Progenitor cell of endocrine pancreas (in vitro differentiated cells): ENCODE measurements around the gene TRMT11. TPM values are rescaled to one million over a fixed set of nuclear protein-coding genes. Genes with fewer than 3 reads are reported as not detected.

ENCODE experiments used
- DNase-seq: peaks from one replicate; pipeline ENCODE4 v3.0.0; 2021; ENCODE audit warnings: low spot score; ENCODE audit not compliant: unreplicated experiment
- H3K27ac Mint-ChIP-seq: 2 replicates; pipeline ENCODE4 v1.8.0; 2021; ENCODE audit warnings: mild to moderate bottlenecking, moderate library complexity, mixed read lengths
- H3K27me3 Mint-ChIP-seq: 2 replicates; pipeline ENCODE4 v1.8.0; 2021; ENCODE audit warnings: mixed read lengths
- H3K36me3 Mint-ChIP-seq: 2 replicates; pipeline ENCODE4 v1.8.0; 2022; ENCODE audit warnings: mixed read lengths; ENCODE audit not compliant: insufficient read depth
- H3K4me1 Mint-ChIP-seq: 2 replicates; pipeline ENCODE4 v1.8.0; 2021; ENCODE audit warnings: low read depth, mixed read lengths
- H3K4me3 Mint-ChIP-seq: 2 replicates; pipeline ENCODE4 v1.8.0; 2021; ENCODE audit warnings: low read depth, mild to moderate bottlenecking, moderate library complexity, mixed read lengths
- H3K9me3 Mint-ChIP-seq: 2 replicates; pipeline ENCODE4 v1.8.0; 2021; ENCODE audit warnings: low read depth, mixed read lengths
- CTCF ChIP-seq: fragments of 200-600 bp; sonication (generic); IDR thresholded peaks from one replicate; pipeline ENCODE4 v1.5.0; 2021; ENCODE audit warnings: antibody characterized with exemption, mild to moderate bottlenecking; ENCODE audit not compliant: unreplicated experiment
- total RNA-seq: library from RNA; stranded (reverse); gene quantifications from 2 replicates; pipeline ENCODE4 v1.2.1, GENCODE V29; 2021

The TRMT11 gene
- total RNA-seq, 1 donor from 2014 or later, result 25.1 TPM

DNA sequence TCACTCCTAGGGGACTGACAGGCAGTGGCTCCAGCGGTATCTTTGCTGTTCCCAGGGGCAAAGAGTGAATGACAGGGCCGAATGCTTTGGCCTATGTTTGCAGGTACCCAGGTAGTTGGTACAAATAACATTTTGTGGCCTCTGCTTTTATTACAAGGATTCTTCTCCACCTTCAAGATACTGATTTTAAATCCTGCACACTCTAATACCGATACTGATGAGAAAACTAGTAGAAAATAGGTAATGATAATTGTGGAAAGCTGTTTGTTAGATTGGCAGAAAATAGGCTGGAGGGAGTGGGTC is 29.0 kb upstream of the TRMT11 start:
- Mint-ChIP-seq H3K4me1 (peaks cover 19% of the 10 kb centered on the region), H3K36me3 (no peaks in the 10 kb centered on the region), H3K27ac (no peak overlapping the region), H3K27me3 (no peaks in the 10 kb centered on the region), H3K4me3 (no peak overlapping the region), H3K9me3 (peaks cover 2% of the 10 kb centered on the region)
- no peak for DNase-seq
- no peak for TF ChIP-seq CTCF

DNA sequence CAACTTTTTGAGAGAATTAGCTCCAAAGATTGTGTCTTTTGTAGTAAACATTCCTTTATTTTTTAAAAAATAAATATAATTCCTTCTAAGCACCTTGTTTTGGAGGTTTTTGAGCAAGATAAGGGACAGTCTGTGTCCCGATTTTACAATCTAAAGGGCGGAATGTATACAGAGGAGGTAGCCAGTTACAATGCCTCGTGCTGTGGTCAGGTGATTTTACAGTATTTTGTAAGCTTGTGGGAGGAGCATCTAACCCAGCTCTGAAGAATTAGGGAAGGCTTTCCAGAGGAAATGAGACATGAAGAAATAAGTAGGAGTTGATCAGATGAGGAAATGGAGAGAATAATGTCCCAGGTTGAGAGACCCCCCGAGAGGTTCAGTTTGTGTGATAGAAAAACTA is 28.5 kb upstream of the TRMT11 start:
- no peak for TF ChIP-seq CTCF
- Mint-ChIP-seq H3K9me3 (no peaks in the 10 kb centered on the region), H3K4me3 (no peak overlapping the region), H3K4me1 (peaks cover 20% of the 10 kb centered on the region), H3K36me3 (no peaks in the 10 kb centered on the region), H3K27ac (no peak overlapping the region), H3K27me3 (no peaks in the 10 kb centered on the region)
- no peak for DNase-seq

DNA sequence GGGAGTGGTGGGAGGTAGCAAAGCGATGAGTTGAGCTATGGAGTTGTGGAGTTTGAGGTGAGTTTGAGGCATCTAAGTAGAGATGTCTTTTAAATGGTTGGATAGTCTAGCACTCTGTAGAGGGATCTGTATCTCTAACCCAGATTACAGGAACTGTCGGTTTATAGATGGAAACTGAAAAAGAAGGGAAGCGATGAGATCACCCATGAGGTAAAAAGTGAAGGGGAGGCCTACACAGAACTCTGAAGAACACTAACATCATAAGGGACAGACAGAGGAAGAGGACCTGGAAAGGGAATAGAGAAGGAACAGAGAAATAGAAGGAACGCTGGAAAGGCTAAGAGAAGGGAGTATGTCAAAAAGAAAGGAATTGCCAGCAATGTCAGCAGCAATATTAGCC is 27.3 kb upstream of the TRMT11 start:
- no peak for TF ChIP-seq CTCF
- Mint-ChIP-seq H3K4me3 (no peak overlapping the region), H3K4me1 (peaks cover 21% of the 10 kb centered on the region), H3K9me3 (no peaks in the 10 kb centered on the region), H3K27ac (no peak overlapping the region), H3K36me3 (no peaks in the 10 kb centered on the region), H3K27me3 (no peaks in the 10 kb centered on the region)
- no peak for DNase-seq

DNA sequence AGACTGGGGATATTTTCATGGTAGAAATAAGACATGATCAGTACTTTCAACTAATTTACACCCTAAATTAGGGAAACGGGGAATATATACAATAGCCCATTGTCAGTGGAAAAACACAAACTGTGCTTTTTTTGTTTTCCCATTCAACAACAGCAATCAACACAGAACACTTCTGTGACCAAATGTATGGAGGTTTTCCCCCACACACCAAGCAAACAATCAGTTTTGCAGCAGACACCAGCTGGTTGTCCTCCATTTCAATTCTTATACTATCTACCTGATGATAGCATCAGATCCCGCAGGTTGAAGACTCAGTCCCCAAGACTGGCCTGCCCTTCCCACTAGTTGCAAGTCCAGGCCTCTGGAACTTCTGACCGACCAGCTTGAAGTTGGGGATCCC is 25.2 kb upstream of the TRMT11 start:
- peaks cover 6% of the 10 kb centered on the region for H3K4me1 Mint-ChIP-seq
- H3K27ac Mint-ChIP-seq, result no peak overlapping the region
- H3K27me3 Mint-ChIP-seq, result no peaks in the 10 kb centered on the region
- H3K36me3 Mint-ChIP-seq, result no peaks in the 10 kb centered on the region
- DNase-seq, result no peak
- H3K4me3 Mint-ChIP-seq, result no peak overlapping the region
- H3K9me3 Mint-ChIP-seq, result no peaks in the 10 kb centered on the region
- no peak for TF ChIP-seq CTCF

GRCh38 chr6:125962900-125963497 is 23.3 kb upstream of the TRMT11 start:
- DNase-seq, result no peak
- peaks cover 7% of the 10 kb centered on the region for H3K36me3 Mint-ChIP-seq
- TF ChIP-seq CTCF, result no peak
- H3K27ac Mint-ChIP-seq, result no peak overlapping the region
- H3K4me3 Mint-ChIP-seq, result no peak overlapping the region
- no peaks in the 10 kb centered on the region for H3K27me3 Mint-ChIP-seq
- no peaks in the 10 kb centered on the region for H3K9me3 Mint-ChIP-seq
- H3K4me1 Mint-ChIP-seq, result peaks cover 5% of the 10 kb centered on the region
